Activated B cell treated with CpG ODN at 0.5 μM for 24 hours (primary cell): ENCODE results near the gene RGR. TPM values are rescaled to one million over a fixed set of nuclear protein-coding genes. Genes with fewer than 3 reads are reported as not detected.

Experiments
- ATAC-seq: fragments of 200-7000 bp; cut with Tn5 transposase; one replicate; pipeline ENCODE4 v1.10.0; 2021; ENCODE audit warnings: low read depth, mild to moderate bottlenecking, moderate library complexity
- CTCF ChIA-PET: fragments of 350-600 bp; sonication (Branson Sonifier 250); formaldehyde crosslinking; loops from one replicate; lab custom pipeline; 2021; ENCODE audit warnings: antibody characterized with exemption; lab: Charles Lee
- POLR2A ChIA-PET: fragments of 350-600 bp; sonication (Branson Sonifier 250); formaldehyde crosslinking; loops from one replicate; lab custom pipeline; 2021; ENCODE audit warnings: antibody characterized with exemption; lab: Charles Lee
- DNase-seq: peaks from one replicate; pipeline ENCODE4 v3.0.0; 2022
- H3K27ac Mint-ChIP-seq: one replicate; pipeline ENCODE4 v1.8.0; 2020; ENCODE audit warnings: mixed read lengths
- H3K27me3 Mint-ChIP-seq: one replicate; pipeline ENCODE4 v1.8.0; 2021; ENCODE audit warnings: mixed read lengths
- H3K36me3 Mint-ChIP-seq: one replicate; pipeline ENCODE4 v1.8.0; 2021; ENCODE audit warnings: low read depth, mixed read lengths
- H3K4me1 Mint-ChIP-seq: one replicate; pipeline ENCODE4 v1.8.0; 2021; ENCODE audit warnings: mixed read lengths
- H3K4me3 Mint-ChIP-seq: one replicate; pipeline ENCODE4 v1.8.0; 2020; ENCODE audit warnings: mild to moderate bottlenecking, mixed read lengths
- H3K9me3 Mint-ChIP-seq: one replicate; pipeline ENCODE4 v1.8.0; 2020; ENCODE audit warnings: mixed read lengths
- CTCF ChIP-seq: fragments of 200-600 bp; IDR thresholded peaks from one replicate; pipeline ENCODE4 v1.8.0; 2022; ENCODE audit warnings: antibody characterized with exemption, mild to moderate bottlenecking
- intact Hi-C: fragments of 100-400 bp; cut with micrococcal nuclease; formaldehyde crosslinking; loops from one replicate; pipeline ENCODE4 v1.15.1; 2024
- total RNA-seq: library from RNA; stranded (reverse); gene quantifications from 2 replicates; pipeline ENCODE4 v1.2.3, GENCODE V29; 2022

RGR gene
- total RNA-seq, 1 donor from 2014 or later = not detected

GRCh38 chr10:84226616-84227015 is 18.2 kb upstream of the RGR start:
- ChIA-PET POLR2A (no interaction called here), CTCF (no interaction called here)
- TF ChIP-seq CTCF = no peak
- ATAC-seq = no peak
- no peak for DNase-seq
- peaks cover 4% of the 10 kb centered on the region for H3K9me3 Mint-ChIP-seq
- H3K4me3 Mint-ChIP-seq = no peak overlapping the region
- intact Hi-C loops = no loop called here
- H3K4me1 Mint-ChIP-seq = no peaks in the 10 kb centered on the region
- peaks cover 20% of the 10 kb centered on the region for H3K27me3 Mint-ChIP-seq
- H3K27ac Mint-ChIP-seq = no peak overlapping the region
- H3K36me3 Mint-ChIP-seq = no peaks in the 10 kb centered on the region

- Mint-ChIP-seq H3K27me3 (peaks cover 16% of the 10 kb centered on the region), H3K4me3 (no peak overlapping the region), H3K9me3 (peaks cover 4% of the 10 kb centered on the region), H3K27ac (no peak overlapping the region), H3K36me3 (no peaks in the 10 kb centered on the region), H3K4me1 (no peaks in the 10 kb centered on the region)
- TF ChIP-seq CTCF = no peak
- CTCF ChIA-PET = no interaction called here
- intact Hi-C loops = no loop called here
- POLR2A ChIA-PET = no interaction called here
- DNase-seq (no peak), ATAC-seq (no peak)
Observed at GRCh38 chr10:84227810-84228209, 17.0 kb upstream of the RGR start.

GRCh38 chr10:84230359-84230758 is 14.5 kb upstream of the RGR start:
- Mint-ChIP-seq H3K9me3 (peaks cover 4% of the 10 kb centered on the region), H3K4me1 (no peaks in the 10 kb centered on the region), H3K27ac (no peak overlapping the region), H3K27me3 (peaks cover 11% of the 10 kb centered on the region), H3K36me3 (no peaks in the 10 kb centered on the region), H3K4me3 (no peak overlapping the region)
- DNase-seq = no peak
- no peak for TF ChIP-seq CTCF
- intact Hi-C loops = no loop called here
- ChIA-PET CTCF (no interaction called here), POLR2A (no interaction called here)
- no peak for ATAC-seq

GRCh38 chr10:84232376-84232775 is 12.5 kb upstream of the RGR start:
- DNase-seq = no peak
- no peaks in the 10 kb centered on the region for H3K36me3 Mint-ChIP-seq
- peaks cover 4% of the 10 kb centered on the region for H3K9me3 Mint-ChIP-seq
- TF ChIP-seq CTCF = no peak
- ChIA-PET CTCF (no interaction called here), POLR2A (no interaction called here)
- intact Hi-C loops = no loop called here
- H3K4me3 Mint-ChIP-seq = no peak overlapping the region
- peaks cover 11% of the 10 kb centered on the region for H3K27me3 Mint-ChIP-seq
- ATAC-seq = no peak
- no peaks in the 10 kb centered on the region for H3K4me1 Mint-ChIP-seq
- H3K27ac Mint-ChIP-seq = no peak overlapping the region

GRCh38 chr10:84233940-84234339 is 10.9 kb upstream of the RGR start:
- H3K9me3 Mint-ChIP-seq = peaks cover 4% of the 10 kb centered on the region
- intact Hi-C loops = no loop called here
- no peak for ATAC-seq
- peaks cover 15% of the 10 kb centered on the region for H3K27me3 Mint-ChIP-seq
- CTCF ChIA-PET = interaction anchor here (0.9 kb wide), 1 partner anchor 10 kb away, joined by 3 read pairs; no protein-coding TSS in a partner anchor
- H3K4me1 Mint-ChIP-seq = no peaks in the 10 kb centered on the region
- no peak overlapping the region for H3K27ac Mint-ChIP-seq
- POLR2A ChIA-PET = no interaction called here
- no peak for DNase-seq
- TF ChIP-seq CTCF = no peak
- no peak overlapping the region for H3K4me3 Mint-ChIP-seq
- H3K36me3 Mint-ChIP-seq = no peaks in the 10 kb centered on the region
